Liver (tissue), 9 donors: ENCODE data around the gene C1orf210. TPM values are rescaled to one million over a fixed set of nuclear protein-coding genes. Genes with fewer than 3 reads are reported as not detected.

Experiments used
- DNase-seq: peaks from one replicate; pipeline ENCODE4 v3.0.0-alpha.2; 2017; ENCODE audit warnings: low spot score
- H3K27ac ChIP-seq, 2 donors: one replicate each; pipeline ENCODE4 v1.7.0; 2013; ENCODE audit warnings: inconsistent platforms in 2 of 2, low read length in 2 of 2, control low read depth in 1 of 2, low read depth in 1 of 2, mild to moderate bottlenecking in 1 of 2
- H3K27me3 ChIP-seq, 4 donors: one replicate each; pipeline versions ENCODE4 v1.6.1 to v1.7.0; 2013; ENCODE audit warnings: low read length in 3 of 4, inconsistent platforms in 1 of 4, mild to moderate bottlenecking in 1 of 4, moderate library complexity in 1 of 4; ENCODE audit not compliant: control insufficient read depth in 4 of 4, insufficient read depth in 4 of 4
- H3K36me3 ChIP-seq, 4 donors: one replicate each; pipeline versions ENCODE4 v1.6.1 to v1.7.0; 2013; ENCODE audit warnings: low read length in 3 of 4, mild to moderate bottlenecking in 3 of 4, low read depth in 1 of 4, moderate library complexity in 1 of 4; ENCODE audit not compliant: control insufficient read depth in 4 of 4, insufficient read depth in 3 of 4
- H3K4me1 ChIP-seq, 4 donors: one replicate each; pipeline versions ENCODE4 v1.6.1 to v1.7.0; 2013; ENCODE audit warnings: low read length in 3 of 4, mild to moderate bottlenecking in 3 of 4, moderate library complexity in 1 of 4; ENCODE audit not compliant: control insufficient read depth in 4 of 4, insufficient read depth in 4 of 4
- H3K4me3 ChIP-seq, 3 donors: one replicate each; pipeline versions ENCODE4 v1.6.1 to v1.7.0; 2013; ENCODE audit warnings: low read length in 3 of 3, control low read depth in 1 of 3, low read depth in 1 of 3, mild to moderate bottlenecking in 1 of 3
- H3K9ac ChIP-seq, 2 donors: one replicate each; pipeline ENCODE4 v1.7.0; 2013; ENCODE audit warnings: low read length in 2 of 2, mild to moderate bottlenecking in 2 of 2, moderate library complexity in 2 of 2, control low read depth in 1 of 2, low read depth in 1 of 2
- H3K9me3 ChIP-seq, 4 donors: one replicate each; pipeline versions ENCODE4 v1.6.1 to v1.7.0; 2013; ENCODE audit warnings: low read length in 3 of 4; ENCODE audit not compliant: control insufficient read depth in 4 of 4
- ATF3 ChIP-seq: IDR thresholded peaks from 2 replicates; pipeline ENCODE4 v1.6.1; 2016; ENCODE audit warnings: antibody characterized with exemption
- CTCF ChIP-seq: fragments of 150-350 bp; IDR thresholded peaks from 2 replicates; pipeline ENCODE4 v1.5.1; 2017; ENCODE audit warnings: improper control_type of control experiment, low read depth, low read length; ENCODE audit not compliant: missing input control
- EGR1 ChIP-seq, 2 donors: IDR thresholded peaks; 2 replicates each; pipeline ENCODE4 v1.6.1; 2016 to 2018; ENCODE audit warnings: antibody characterized with exemption in 2 of 2, low read depth in 2 of 2
- FOXA1 ChIP-seq: IDR thresholded peaks from 2 replicates; pipeline ENCODE4 v1.6.1; 2016; ENCODE audit warnings: antibody characterized with exemption
- FOXA2 ChIP-seq: IDR thresholded peaks from 2 replicates; pipeline ENCODE4 v1.6.1; 2016; ENCODE audit warnings: antibody characterized with exemption
- GABPA ChIP-seq, 2 donors: IDR thresholded peaks in 1 of 2; conservative IDR thresholded peaks in 1 of 2; 2 replicates each; pipeline ENCODE4 v1.6.1; 2016; ENCODE audit warnings: antibody characterized with exemption in 2 of 2, mild to moderate bottlenecking in 1 of 2, moderate library complexity in 1 of 2
- HNF4A ChIP-seq, 2 donors: conservative IDR thresholded peaks; 2 replicates each; pipeline ENCODE4 v1.6.1; 2016; ENCODE audit warnings: antibody characterized with exemption in 2 of 2, mild to moderate bottlenecking in 2 of 2
- HNF4G ChIP-seq: IDR thresholded peaks from 2 replicates; pipeline ENCODE4 v1.6.1; 2016; ENCODE audit warnings: antibody characterized with exemption
- JUND ChIP-seq, 2 donors: IDR thresholded peaks; 2 replicates each; pipeline ENCODE4 v1.6.1; 2016; ENCODE audit warnings: antibody characterized with exemption in 2 of 2
- MAX ChIP-seq: IDR thresholded peaks from 2 replicates; pipeline ENCODE4 v1.6.1; 2016; ENCODE audit warnings: antibody characterized with exemption
- NR2F2 ChIP-seq: IDR thresholded peaks from 2 replicates; pipeline ENCODE4 v1.6.1; 2016; ENCODE audit warnings: antibody characterized with exemption
- RAD21 ChIP-seq, 2 donors: IDR thresholded peaks; 2 replicates each; pipeline ENCODE4 v1.6.1; 2016; ENCODE audit warnings: antibody characterized with exemption in 2 of 2, mild to moderate bottlenecking in 2 of 2
- REST ChIP-seq: IDR thresholded peaks from 2 replicates; pipeline ENCODE4 v1.6.1; 2016; ENCODE audit warnings: antibody characterized with exemption, mild to moderate bottlenecking
- RXRA ChIP-seq, 2 donors: IDR thresholded peaks; 2 replicates each; pipeline ENCODE4 v1.6.1; 2017 to 2018; ENCODE audit warnings: antibody characterized with exemption in 2 of 2, mild to moderate bottlenecking in 1 of 2
- SP1 ChIP-seq: IDR thresholded peaks from 2 replicates; pipeline ENCODE4 v1.6.1; 2018; ENCODE audit warnings: antibody characterized with exemption, mild to moderate bottlenecking
- TAF1 ChIP-seq: conservative IDR thresholded peaks from 2 replicates; pipeline ENCODE4 v1.6.1; 2016; ENCODE audit warnings: antibody characterized with exemption, mild to moderate bottlenecking
- YY1 ChIP-seq: IDR thresholded peaks from 2 replicates; pipeline ENCODE4 v1.6.1; 2016; ENCODE audit warnings: antibody characterized with exemption, mild to moderate bottlenecking
- ZBTB33 ChIP-seq: IDR thresholded peaks from 2 replicates; pipeline ENCODE4 v1.6.1; 2016; ENCODE audit warnings: antibody characterized with exemption
- WGBS: extraction: QIAGEN DNeasy Blood & Tissue Kit; methylation state at CpG from one replicate; pipeline ENCODE4 v1.1.7; 2013; 5-methylcytosine and 5-hydroxymethylcytosine counted together
- polyA plus RNA-seq, 2 donors: library from polyadenylated mRNA; stranded (reverse) in 1 of 2; unstranded in 1 of 2; fragments of 200-250 nt in 1 of 2; fragments of >200 nt in 1 of 2; fragmentation: Nextera tagmentation in 1 of 2; extraction: Ambion mirVana in 1 of 2; gene quantifications; one replicate each; pipeline versions ENCODE4 v1.2.1 to v1.2.3, GENCODE V29; 2013 to 2015
- total RNA-seq, 2 donors: library from RNA; depleted of rRNA; stranded (reverse); fragments of >200 nt; gene quantifications; one replicate each; pipeline ENCODE4 v1.2.3, GENCODE V29; 2014
- donor health status: healthy.
- donor health status: healthy.
- donor health status: healthy.
- donor health status: healthy.
- donor health status: healthy.

C1orf210 gene
- total and polyA plus RNA-seq, 4 donors = 0.75 to 5.0 (median 1.2) TPM

- WGBS = 49% methylated on average over 7 of the region's 7 CpGs
- H3K27me3 ChIP-seq = no peaks in the 10 kb centered on the region
- no peak overlapping the region for H3K4me3 ChIP-seq
- H3K4me1 ChIP-seq = peaks cover 11 to 56% (median 36%) of the 10 kb centered on the region in 4 donors
- H3K27ac ChIP-seq = peak overlapping the region; percentile 52 to 65
- no peak overlapping the region for H3K9ac ChIP-seq
- no peak for TF ChIP-seq CTCF
- TF ChIP-seq TAF1 = no peak
- no peak for TF ChIP-seq ZBTB33
- TF ChIP-seq GABPA (IDR thresholded peaks at IDR 0.05 in 1 of 2, conservative IDR thresholded peaks at IDR 0.05 in 1 of 2) = no peak
- peak; percentile 96 for TF ChIP-seq HNF4A (conservative IDR thresholded peaks at IDR 0.05)
- no peak for TF ChIP-seq ATF3
- no peak for TF ChIP-seq FOXA2
- TF ChIP-seq YY1 = no peak
- TF ChIP-seq JUND (IDR thresholded peaks at IDR 0.05) = peak in 1 of 2 donors; percentile 37
- TF ChIP-seq HNF4G = peak; percentile 83
- TF ChIP-seq NR2F2 = no peak
- no peak for TF ChIP-seq FOXA1
- no peak for TF ChIP-seq EGR1 (IDR thresholded peaks at IDR 0.05; ENCODE audit: low read depth in 2 of 2)
- TF ChIP-seq RXRA (IDR thresholded peaks at IDR 0.05) = peak; percentile 75 to 76
- TF ChIP-seq MAX = no peak
- peak; percentile 66 for TF ChIP-seq SP1
- peak; percentile 33 for TF ChIP-seq REST
- peak in 1 of 2 donors; percentile 34 for TF ChIP-seq RAD21 (IDR thresholded peaks at IDR 0.05)
- no peaks in the 10 kb centered on the region for H3K36me3 ChIP-seq
- no peak for DNase-seq
- H3K9me3 ChIP-seq = no peaks in the 10 kb centered on the region
These were observed 8.1 kb downstream of the C1orf210 start for GRCh38 chr1:43277116-43277876.
